GM12865 (cell line): Measurements from ENCODE around the gene STIL.
"Not testable (repeated sequence)": the region's sequence is repeated elsewhere in the genome, so short reads cannot be mapped to it uniquely, and the experiment has no call there.

Source experiments
- DNase-seq: peaks from one replicate; pipeline ENCODE4 v3.0.0; 2010; ENCODE audit warnings: low read depth
- H3K4me3 ChIP-seq: 2 replicates; pipeline ENCODE4 v1.5.1; 2011; ENCODE audit warnings: mild to moderate bottlenecking, low read depth, low read length, control low read depth
- CTCF ChIP-seq: IDR thresholded peaks from 2 replicates; pipeline ENCODE4 v1.5.1; 2011; ENCODE audit warnings: low read length, control low read depth, low read depth, inconsistent platforms; ENCODE audit not compliant: insufficient read depth; ENCODE audit errors: missing control alignments

Gene STIL

GRCh38 chr1:47313915-47314664 is at the start of gene STIL:
Gene STIL (minus strand): TSS chr1:47314147. CDS start chr1:47310319, 3,828 bp downstream.
- peak within 1 kb of the TSS; percentile 80 for H3K4me3 ChIP-seq
- peak; percentile 100 for DNase-seq
- TF ChIP-seq CTCF = no peak

GRCh38 chr1:47362828-47363227 is 48.9 kb upstream of the STIL start:
- no peak overlapping the region for H3K4me3 ChIP-seq
- no peak for TF ChIP-seq CTCF
- DNase-seq = no peak

- DNase-seq = no peak
- H3K4me3 ChIP-seq = no peak overlapping the region
- no peak for TF ChIP-seq CTCF
Observed at GRCh38 chr1:47361380-47361779, 47.4 kb upstream of the STIL start.

- DNase-seq = peak; percentile 70
- TF ChIP-seq CTCF = no peak
- no peak overlapping the region for H3K4me3 ChIP-seq
Observed at GRCh38 chr1:47351305-47351704, 37.4 kb upstream of the STIL start.

GRCh38 chr1:47348246-47348645 is 34.3 kb upstream of the STIL start:
- no peak for TF ChIP-seq CTCF
- no peak for DNase-seq
- H3K4me3 ChIP-seq = no peak overlapping the region

GRCh38 chr1:47347735-47348134 is 33.8 kb upstream of the STIL start:
- no peak overlapping the region for H3K4me3 ChIP-seq
- no peak for DNase-seq
- TF ChIP-seq CTCF = no peak

- not testable (repeated sequence) for H3K4me3 ChIP-seq, DNase-seq
Observed at GRCh38 chr1:47346979-47347378, 33.0 kb upstream of the STIL start.
